ENCODE results near the gene LCOR. TPM values are rescaled to one million over a fixed set of nuclear protein-coding genes. Genes with fewer than 3 reads are reported as not detected.

Gene LCOR
- total and polyA plus RNA-seq, 2 of the 13 experiments (the other 11 are each of a cell fraction or from before 2014, with no cell fraction given) = 12.4 to 23.7 TPM

GRCh38 chr10:96998329-96998888, 166.3 kb downstream of the LCOR start (continued):
- TF ChIP-seq THRA (CRISPR knock-in tag; IDR thresholded peaks at IDR 0.05; ENCODE audit: borderline replicate concordance) (no peak), NR2F6 (IDR thresholded peaks at IDR 0.05) (no peak), NR2F6 (CRISPR knock-in tag; IDR thresholded peaks at IDR 0.05) (peak; percentile 18; the same call in 1 of the 2 replicates), ZNF691 (CRISPR knock-in tag; IDR thresholded peaks at IDR 0.05; ENCODE audit: borderline replicate concordance, low read depth) (peak; percentile 63; the same call in 1 of the 2 replicates), LRRFIP1 (CRISPR knock-in tag; conservative IDR thresholded peaks at IDR 0.05) (no peak), POGZ (CRISPR knock-in tag; IDR thresholded peaks at IDR 0.05) (peak; percentile 18; the same call in 1 of the 2 replicates), HNF1B (CRISPR knock-in tag; IDR thresholded peaks at IDR 0.05) (peak; percentile 73; the same call in 1 of the 2 replicates), ARID2 (CRISPR knock-in tag; IDR thresholded peaks at IDR 0.05; ENCODE audit: borderline replicate concordance) (no peak), JUND (CRISPR knock-in tag; IDR thresholded peaks at IDR 0.05) (no peak), REL (CRISPR knock-in tag; conservative IDR thresholded peaks at IDR 0.05) (no peak), ZNF652 (CRISPR knock-in tag; IDR thresholded peaks at IDR 0.05; ENCODE audit: borderline replicate concordance, low read depth) (no peak), ZNF17 (CRISPR knock-in tag; IDR thresholded peaks at IDR 0.05) (no peak), MXD1 (CRISPR knock-in tag; IDR thresholded peaks at IDR 0.05) (0 out of 2 replicates have a peak, but pooled peaks have one; percentile 14), ZNF318 (CRISPR knock-in tag; IDR thresholded peaks at IDR 0.05) (no peak)
